Measurements from ENCODE around the gene SNX30. TPM values are rescaled to one million over a fixed set of nuclear protein-coding genes. Genes with fewer than 3 reads are reported as not detected.

SNX30 gene
- polyA plus RNA-seq, 1 of the 3 experiments (the other 2 are of a cell fraction): 2.7 TPM

- TF ChIP-seq TEAD4 (IDR thresholded peaks at IDR 0.05; ENCODE audit: borderline replicate concordance, insufficient read depth): no peak
- TF ChIP-seq FOSL2 (IDR thresholded peaks at IDR 0.05; ENCODE audit: borderline replicate concordance, low read depth): no peak
- TF ChIP-seq, protein P1, sequence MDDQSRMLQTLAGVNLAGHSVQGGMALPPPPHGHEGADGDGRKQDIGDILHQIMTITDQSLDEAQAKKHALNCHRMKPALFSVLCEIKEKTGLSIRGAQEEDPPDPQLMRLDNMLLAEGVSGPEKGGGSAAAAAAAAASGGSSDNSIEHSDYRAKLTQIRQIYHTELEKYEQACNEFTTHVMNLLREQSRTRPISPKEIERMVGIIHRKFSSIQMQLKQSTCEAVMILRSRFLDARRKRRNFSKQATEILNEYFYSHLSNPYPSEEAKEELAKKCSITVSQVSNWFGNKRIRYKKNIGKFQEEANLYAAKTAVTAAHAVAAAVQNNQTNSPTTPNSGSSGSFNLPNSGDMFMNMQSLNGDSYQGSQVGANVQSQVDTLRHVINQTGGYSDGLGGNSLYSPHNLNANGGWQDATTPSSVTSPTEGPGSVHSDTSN (IDR thresholded peaks at IDR 0.05): no peak
- TF ChIP-seq RCOR1 (IDR thresholded peaks at IDR 0.05; ENCODE audit: low read length): no peak
- no peak for TF ChIP-seq SMC3 (IDR thresholded peaks at IDR 0.05; ENCODE audit: low read depth, low read length)
- no peak for TF ChIP-seq FOXM1 (IDR thresholded peaks at IDR 0.05; ENCODE audit: low read depth)
- no peak for TF ChIP-seq RXRA (IDR thresholded peaks at IDR 0.05; ENCODE audit: borderline replicate concordance, low read depth)
These were observed 116.9 kb downstream of the SNX30 start (continued) for GRCh38 chr9:112867275-112867991.

- Histone ChIP-seq H3K4me2 (no peak overlapping the region), H3K9ac (no peak overlapping the region), H3K27me3 (ENCODE audit: insufficient read depth) (no peaks in the 10 kb centered on the region), H3K4me3 (ENCODE audit: low read depth in 2 of 2, low read length in 1 of 2) (no peak overlapping the region), H3K9me3 (no peaks in the 10 kb centered on the region), H3K27ac (ENCODE audit: low read depth in 2 of 2, low read length in 1 of 2) (no peak overlapping the region), H4K20me1 (ENCODE audit: insufficient read depth) (no peaks in the 10 kb centered on the region), H3K4me1 (ENCODE audit: control insufficient read depth in 1 of 2, insufficient read depth in 2 of 2, low read depth in 1 of 2, low read length in 1 of 2) (no peaks in the 10 kb centered on the region), H3K79me2 (ENCODE audit: insufficient read depth) (no peaks in the 10 kb centered on the region), H3F3A (replicated peaks; ENCODE audit: insufficient read depth) (no peaks in the 10 kb centered on the region), H2AFZ (ENCODE audit: low read depth) (no peak overlapping the region), H3K9me2 (no peaks in the 10 kb centered on the region), H3K36me3 (replicated peaks in 1 of 2; ENCODE audit: control insufficient read depth in 1 of 2, insufficient read depth in 2 of 2, low read length in 1 of 2) (peaks cover 0 to 6% of the 10 kb centered on the region in 2 experiments)
- WGBS (ENCODE audit: low lambda C conversion rate): 94% methylated on average over 10 of the region's 10 CpGs
- no peak for DNase-seq
- POLR2A ChIA-PET: no interaction called here
- no peak for TF ChIP-seq YY1 (IDR thresholded peaks at IDR 0.05; ENCODE audit: low read depth)
- TF ChIP-seq TAF1 (IDR thresholded peaks at IDR 0.05; ENCODE audit: borderline replicate concordance, low read depth, low read length): no peak
- TF ChIP-seq TCF12 (IDR thresholded peaks at IDR 0.05): no peak
- TF ChIP-seq, protein P1 (IDR thresholded peaks at IDR 0.05): no peak
- TF ChIP-seq NRF1 (IDR thresholded peaks at IDR 0.05; ENCODE audit: low read depth, low read length): no peak
- TF ChIP-seq FOXJ3 (CRISPR knock-in tag; IDR thresholded peaks at IDR 0.05): no peak
- CTCF ChIA-PET: interaction anchor here (1.2 kb wide), 1 partner anchor 24 kb away, joined by 5 read pairs; no protein-coding TSS in a partner anchor
These were observed 117.9 kb downstream of the SNX30 start for GRCh38 chr9:112868461-112868860.

GRCh38 chr9:112869041-112869529 is 118.5 kb downstream of the SNX30 start:
- no peaks in the 10 kb centered on the region for H3F3A ChIP-seq (replicated peaks; ENCODE audit: insufficient read depth)
- no peak overlapping the region for H2AFZ ChIP-seq (ENCODE audit: low read depth)
- H3K9ac ChIP-seq: no peak overlapping the region
- H3K79me2 ChIP-seq (ENCODE audit: insufficient read depth): no peaks in the 10 kb centered on the region
- H3K4me1 ChIP-seq (ENCODE audit: control insufficient read depth in 1 of 2, insufficient read depth in 2 of 2, low read depth in 1 of 2, low read length in 1 of 2): no peaks in the 10 kb centered on the region
- no peak overlapping the region for H3K27ac ChIP-seq (ENCODE audit: low read depth in 2 of 2, low read length in 1 of 2)
- WGBS (ENCODE audit: low lambda C conversion rate): 80% methylated on average over 8 of the region's 8 CpGs
- ChIA-PET CTCF (interaction anchor here (0.6 to 1.2 kb wide), 2 partner anchors 24 to 1271 kb away, joined by 4 to 5 read pairs; no protein-coding TSS in a partner anchor), POLR2A (interaction anchor here (0.6 kb wide), 1 partner anchor 624 kb away, joined by 3 read pairs; no protein-coding TSS in a partner anchor)
- no peaks in the 10 kb centered on the region for H3K9me3 ChIP-seq
- H3K4me3 ChIP-seq (ENCODE audit: low read depth in 2 of 2, low read length in 1 of 2): no peak overlapping the region
- H3K4me2 ChIP-seq: no peak overlapping the region
- peaks cover 0 to 6% of the 10 kb centered on the region in 2 experiments for H3K36me3 ChIP-seq (replicated peaks in 1 of 2; ENCODE audit: control insufficient read depth in 1 of 2, insufficient read depth in 2 of 2, low read length in 1 of 2)
- DNase-seq: no peak
- H4K20me1 ChIP-seq (ENCODE audit: insufficient read depth): no peaks in the 10 kb centered on the region
- no peaks in the 10 kb centered on the region for H3K27me3 ChIP-seq (ENCODE audit: insufficient read depth)
- H3K9me2 ChIP-seq: no peaks in the 10 kb centered on the region
- TF ChIP-seq CTCF (IDR thresholded peaks at IDR 0.05) (no peak), RAD21 (IDR thresholded peaks at IDR 0.05; ENCODE audit: low read length) (no peak), ELF1 (IDR thresholded peaks at IDR 0.05) (no peak), CHD2 (IDR thresholded peaks at IDR 0.05; ENCODE audit: low read length, partially characterized antibody) (no peak), EZH2phosphoT487 (IDR thresholded peaks at IDR 0.05; ENCODE audit: borderline replicate concordance, low read depth) (no peak), SIN3A (IDR thresholded peaks at IDR 0.05; ENCODE audit: borderline replicate concordance, low read depth, low read length) (no peak), MEF2A (IDR thresholded peaks at IDR 0.05; ENCODE audit: borderline replicate concordance, low read depth) (no peak), POLR2AphosphoS5 (IDR thresholded peaks at IDR 0.05; ENCODE audit: low read depth, low read length) (no peak), MXI1 (IDR thresholded peaks at IDR 0.05; ENCODE audit: low read depth, low read length) (no peak), TAF1 (IDR thresholded peaks at IDR 0.05; ENCODE audit: borderline replicate concordance, low read depth, low read length) (no peak)

Data from SK-N-SH (cell line).